ENCODE measurements around the gene PCBP4.
A peak's percentile ranks its signal among the peaks of the same experiment; 100 is the strongest.

The PCBP4 gene

GRCh38 chr3:51970606-51971300 is 3.5 kb upstream of the PCBP4 start:
- DNase-seq: no peak

- no peak for DNase-seq
Measured at GRCh38 chr3:51969841-51970240, 2.6 kb upstream of the PCBP4 start.

GRCh38 chr3:51968883-51969678 is 1.8 kb upstream of the PCBP4 start:
- DNase-seq: no peak

GRCh38 chr3:51968170-51968775 is 1.0 kb upstream of the PCBP4 start:
- no peak for DNase-seq

GRCh38 chr3:51966922-51967383 is 301 bp downstream of the PCBP4 start:
- no peak for DNase-seq

- no peak for DNase-seq
Measured at GRCh38 chr3:51966486-51966885, 768 bp downstream of the PCBP4 start.

- no peak for DNase-seq
Measured at GRCh38 chr3:51966016-51966415, 1.2 kb downstream of the PCBP4 start.

GRCh38 chr3:51964521-51964920 is 2.7 kb downstream of the PCBP4 start:
- no peak for DNase-seq

- DNase-seq: peak; percentile 6
Measured at GRCh38 chr3:51963951-51964451, 3.3 kb downstream of the PCBP4 start.

GRCh38 chr3:51962854-51963530 is 4.3 kb downstream of the PCBP4 start:
- no peak for DNase-seq

GRCh38 chr3:51961602-51962569 is 5.4 kb downstream of the PCBP4 start:
- no peak for DNase-seq

- no peak for DNase-seq
Measured at GRCh38 chr3:51961011-51961410, 6.2 kb downstream of the PCBP4 start.

- DNase-seq: no peak
Measured at GRCh38 chr3:51960386-51960785, 6.9 kb downstream of the PCBP4 start.

- no peak for DNase-seq
Measured at GRCh38 chr3:51959651-51960050, 7.6 kb downstream of the PCBP4 start.

- no peak for DNase-seq
Measured at GRCh38 chr3:51958603-51959521, 8.4 kb downstream of the PCBP4 start.

- no peak for DNase-seq
Measured at GRCh38 chr3:51957520-51958205, 9.6 kb downstream of the PCBP4 start.

GRCh38 chr3:51955893-51956770 is 11.1 kb downstream of the PCBP4 start:
- DNase-seq: no peak

- no peak for DNase-seq
Measured at GRCh38 chr3:51955175-51955892, 11.9 kb downstream of the PCBP4 start, which contains the start of gene GPR62. Gene GPR62 (plus strand): TSS chr3:51955381. CDS start chr3:51955653, 272 bp downstream.
